ENCODE results near the gene FAF1.
A peak's percentile ranks its signal among the peaks of the same experiment; 100 is the strongest.
"Not testable (repeated sequence)": the region's sequence is repeated elsewhere in the genome, so short reads cannot be mapped to it uniquely, and the experiment has no call there.

FAF1 gene

GRCh38 chr1:50959913-50960844 lies at the start of gene FAF1:
TSS of gene FAF1 (minus strand) at chr1:50960267. CDS start at chr1:50959811, 456 bp downstream.
- DNase-seq (ENCODE audit: extremely low read depth in 1 of 2, low read depth in 1 of 2) = peak; percentile 93 to 94

GRCh38 chr1:51009381-51009780 lies 49.3 kb upstream of the FAF1 start:
- no peak for DNase-seq (ENCODE audit: extremely low read depth in 1 of 2, low read depth in 1 of 2)

GRCh38 chr1:51005549-51005948 lies 45.5 kb upstream of the FAF1 start:
- DNase-seq (ENCODE audit: extremely low read depth in 1 of 2, low read depth in 1 of 2) = not testable (repeated sequence)

GRCh38 chr1:51002516-51002915 lies 42.4 kb upstream of the FAF1 start:
- DNase-seq (ENCODE audit: extremely low read depth in 1 of 2, low read depth in 1 of 2) = no peak

GRCh38 chr1:51000651-51001050 lies 40.6 kb upstream of the FAF1 start:
- no peak for DNase-seq (ENCODE audit: extremely low read depth in 1 of 2, low read depth in 1 of 2)

GRCh38 chr1:51000160-51000559 lies 40.1 kb upstream of the FAF1 start:
- DNase-seq (ENCODE audit: extremely low read depth in 1 of 2, low read depth in 1 of 2) = no peak

- not testable (repeated sequence) for DNase-seq (ENCODE audit: extremely low read depth in 1 of 2, low read depth in 1 of 2)
Measured at GRCh38 chr1:50999375-50999774, 39.3 kb upstream of the FAF1 start.

DNA sequence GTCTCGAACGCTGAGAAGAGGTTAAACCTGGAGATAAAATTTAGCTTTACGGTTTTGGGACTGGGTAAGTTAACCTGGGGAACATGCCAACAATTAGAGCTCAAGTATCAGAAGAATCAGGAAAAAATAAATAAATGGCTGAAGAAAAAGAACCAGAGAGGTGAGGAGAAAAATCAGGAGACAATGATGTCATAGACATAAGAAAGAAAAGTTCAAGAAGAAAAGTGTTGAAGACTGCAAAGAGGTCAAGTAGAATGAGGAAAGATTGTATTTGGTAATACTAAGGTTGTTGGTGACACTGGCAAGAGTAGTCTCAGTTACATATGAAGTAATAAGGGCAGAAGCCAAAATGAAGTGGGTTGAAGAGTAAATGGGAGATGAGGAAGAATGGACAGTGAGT lies 36.0 kb upstream of the FAF1 start:
- no peak for DNase-seq (ENCODE audit: extremely low read depth in 1 of 2, low read depth in 1 of 2)

GRCh38 chr1:50995651-50996050 lies 35.6 kb upstream of the FAF1 start:
- DNase-seq (ENCODE audit: extremely low read depth in 1 of 2, low read depth in 1 of 2) = no peak

DNA sequence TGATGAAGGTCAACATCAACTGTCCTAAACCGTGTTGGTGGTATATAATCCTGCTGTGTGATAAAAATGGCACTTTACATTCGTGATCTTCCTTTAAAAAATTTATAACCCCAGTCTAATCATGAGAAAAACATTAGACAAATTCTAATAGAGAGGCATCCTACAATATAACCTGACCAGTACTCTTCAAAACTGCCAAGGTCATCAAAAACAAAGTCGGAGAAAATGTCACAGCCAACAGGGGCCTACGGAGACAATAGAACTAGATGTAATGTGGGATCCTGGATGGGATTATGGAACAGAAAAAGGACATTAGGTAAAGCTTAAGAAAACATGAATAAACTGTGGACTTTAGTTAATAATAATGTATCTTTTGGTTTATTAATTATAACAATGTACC lies 34.9 kb upstream of the FAF1 start:
- no peak for DNase-seq (ENCODE audit: extremely low read depth in 1 of 2, low read depth in 1 of 2)

- no peak for DNase-seq (ENCODE audit: extremely low read depth in 1 of 2, low read depth in 1 of 2)
Measured at GRCh38 chr1:50993645-50994044, 33.6 kb upstream of the FAF1 start.

- DNase-seq (ENCODE audit: extremely low read depth in 1 of 2, low read depth in 1 of 2) = no peak
Measured at GRCh38 chr1:50992532-50993318, 32.7 kb upstream of the FAF1 start.

- no peak for DNase-seq (ENCODE audit: extremely low read depth in 1 of 2, low read depth in 1 of 2)
Measured at GRCh38 chr1:50989694-50990093, 29.6 kb upstream of the FAF1 start.

DNA sequence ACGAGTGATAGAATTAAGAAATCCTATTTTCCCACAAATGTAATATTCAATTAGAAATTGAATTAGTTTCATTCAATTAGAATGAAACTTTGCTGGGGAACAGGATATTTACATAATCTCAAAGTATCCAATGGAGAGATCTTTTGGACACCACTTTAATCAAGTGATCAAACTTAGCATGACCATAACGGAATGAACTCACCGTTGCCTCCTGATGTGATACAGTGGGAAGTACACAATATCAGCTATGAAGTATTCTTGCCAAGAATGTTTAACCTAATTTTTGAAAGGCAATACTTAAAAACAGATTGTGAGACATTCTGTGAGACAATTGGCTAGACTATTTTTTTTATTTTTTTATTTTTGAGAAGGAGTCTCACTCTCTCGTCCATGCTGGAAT lies 26.6 kb upstream of the FAF1 start:
- DNase-seq (ENCODE audit: extremely low read depth in 1 of 2, low read depth in 1 of 2) = no peak

DNA sequence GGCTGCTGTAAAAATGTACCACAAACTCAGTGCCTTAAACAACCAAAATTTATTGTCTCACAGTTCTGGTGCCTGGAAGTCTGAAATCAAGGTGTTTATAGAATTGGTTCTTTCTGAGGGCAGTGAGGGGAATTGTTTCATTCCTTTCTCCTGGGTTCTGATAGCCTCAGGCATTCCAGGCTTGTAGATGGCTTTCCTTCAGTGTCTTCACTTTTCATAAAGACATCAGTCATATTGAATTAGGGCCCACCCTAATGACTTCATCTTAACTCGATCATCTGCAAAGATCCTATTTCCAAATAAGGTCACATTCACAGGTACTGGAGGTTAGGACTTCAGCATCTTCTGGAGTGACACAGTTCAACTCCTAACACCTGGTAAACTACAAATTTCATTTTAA lies 25.0 kb upstream of the FAF1 start:
- DNase-seq (ENCODE audit: extremely low read depth in 1 of 2, low read depth in 1 of 2) = no peak

- no peak for DNase-seq (ENCODE audit: extremely low read depth in 1 of 2, low read depth in 1 of 2)
Measured at GRCh38 chr1:50983219-50983802, 23.2 kb upstream of the FAF1 start.

DNA sequence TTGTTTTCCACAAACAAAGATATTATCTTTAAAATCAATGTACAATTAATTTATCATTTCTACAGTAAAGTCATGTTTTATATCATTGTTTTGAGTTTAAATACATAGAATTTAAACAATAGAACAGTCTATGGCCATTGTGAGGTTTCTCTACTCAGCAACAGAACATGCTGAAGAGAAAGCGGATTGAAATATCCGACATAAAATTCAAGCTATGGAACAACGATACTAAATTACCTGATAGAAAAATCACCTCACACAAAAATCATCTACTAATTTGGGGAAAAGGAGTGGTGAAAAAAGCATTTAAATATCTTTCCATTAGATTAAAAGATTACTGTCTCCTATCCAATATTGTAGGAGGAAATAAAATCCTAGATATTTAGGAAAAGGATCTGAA lies 22.5 kb upstream of the FAF1 start:
- DNase-seq (ENCODE audit: extremely low read depth in 1 of 2, low read depth in 1 of 2) = no peak

- DNase-seq (ENCODE audit: extremely low read depth in 1 of 2, low read depth in 1 of 2) = no peak
Measured at GRCh38 chr1:50981741-50982140, 21.7 kb upstream of the FAF1 start.

DNA sequence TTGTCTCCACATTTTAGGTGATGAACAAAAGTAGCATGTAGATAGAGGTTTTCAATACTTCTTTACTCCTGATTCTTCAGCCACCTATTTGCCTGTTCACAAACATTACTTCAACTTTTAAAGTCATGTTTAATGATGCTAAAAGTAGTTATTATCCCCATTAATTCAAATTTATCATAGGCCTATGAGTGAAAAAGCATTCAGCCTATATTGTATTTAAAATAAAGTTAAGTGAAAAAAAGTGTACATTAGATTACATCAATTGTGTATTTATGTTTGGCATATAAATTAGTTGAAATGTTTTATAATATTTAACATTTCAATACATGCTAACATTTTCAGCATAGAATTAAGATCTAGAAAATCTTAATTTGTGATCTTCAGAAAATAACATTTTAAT lies 20.4 kb upstream of the FAF1 start:
- no peak for DNase-seq (ENCODE audit: extremely low read depth in 1 of 2, low read depth in 1 of 2)

DNA sequence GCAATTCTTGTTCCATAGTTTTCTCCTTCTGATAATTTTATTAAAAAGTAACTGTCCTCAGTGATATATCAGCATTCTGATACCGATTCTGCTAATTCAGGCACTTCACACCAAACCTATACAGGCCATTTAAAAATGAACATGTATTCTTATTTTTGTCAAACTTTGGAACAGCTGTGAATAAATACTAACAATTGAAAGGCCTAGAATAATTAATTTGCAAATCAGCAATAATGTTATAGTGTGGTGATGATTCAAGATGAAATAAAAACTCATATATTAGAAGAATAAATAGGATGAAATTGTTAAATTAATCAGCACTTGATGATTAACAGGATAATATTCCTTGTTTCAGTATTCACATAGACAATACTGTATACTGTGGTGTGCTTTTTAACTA lies 19.9 kb upstream of the FAF1 start:
- no peak for DNase-seq (ENCODE audit: extremely low read depth in 1 of 2, low read depth in 1 of 2)
